Gastrocnemius medialis (tissue), 4 donors: Measurements from ENCODE around the gene KLHL25.

Source experiments
- CTCF ChIP-seq, 5 experiments: fragments of 450-650 bp in 3 of 5; fragments of 200-600 bp in 2 of 5; sonication (generic) in 2 of 5; IDR thresholded peaks in 4 of 5; conservative IDR thresholded peaks in 1 of 5; 1 replicate in 4 of 5; 2 replicates in 1 of 5; pipeline ENCODE4 v1.5.1; 2016 to 2019; ENCODE audit warnings: antibody characterized with exemption in 5 of 5, mild to moderate bottlenecking in 3 of 5, moderate library complexity in 3 of 5
- POLR2A ChIP-seq, 2 donors: fragments of 450-650 bp; IDR thresholded peaks; one replicate each; pipeline ENCODE4 v1.6.1; 2017; ENCODE audit warnings: antibody characterized with exemption in 2 of 2, mild to moderate bottlenecking in 2 of 2, moderate library complexity in 2 of 2

- no peak for TF ChIP-seq POLR2A (IDR thresholded peaks at IDR 0.05)
- no peak for TF ChIP-seq CTCF (IDR thresholded peaks at IDR 0.05 in 4 of 5, conservative IDR thresholded peaks at IDR 0.05 in 1 of 5)
Measured at GRCh38 chr15:85764649-85765277, 30.0 kb downstream of the KLHL25 start.
